Cerebellar cortex (tissue), 1 donor: Measurements from ENCODE around the gene LEO1.

Experiments used
- DNase-seq: peaks from one replicate; pipeline ENCODE4 v3.0.0-alpha.2; 2015; ENCODE audit warnings: low spot score

The LEO1 gene

DNA sequence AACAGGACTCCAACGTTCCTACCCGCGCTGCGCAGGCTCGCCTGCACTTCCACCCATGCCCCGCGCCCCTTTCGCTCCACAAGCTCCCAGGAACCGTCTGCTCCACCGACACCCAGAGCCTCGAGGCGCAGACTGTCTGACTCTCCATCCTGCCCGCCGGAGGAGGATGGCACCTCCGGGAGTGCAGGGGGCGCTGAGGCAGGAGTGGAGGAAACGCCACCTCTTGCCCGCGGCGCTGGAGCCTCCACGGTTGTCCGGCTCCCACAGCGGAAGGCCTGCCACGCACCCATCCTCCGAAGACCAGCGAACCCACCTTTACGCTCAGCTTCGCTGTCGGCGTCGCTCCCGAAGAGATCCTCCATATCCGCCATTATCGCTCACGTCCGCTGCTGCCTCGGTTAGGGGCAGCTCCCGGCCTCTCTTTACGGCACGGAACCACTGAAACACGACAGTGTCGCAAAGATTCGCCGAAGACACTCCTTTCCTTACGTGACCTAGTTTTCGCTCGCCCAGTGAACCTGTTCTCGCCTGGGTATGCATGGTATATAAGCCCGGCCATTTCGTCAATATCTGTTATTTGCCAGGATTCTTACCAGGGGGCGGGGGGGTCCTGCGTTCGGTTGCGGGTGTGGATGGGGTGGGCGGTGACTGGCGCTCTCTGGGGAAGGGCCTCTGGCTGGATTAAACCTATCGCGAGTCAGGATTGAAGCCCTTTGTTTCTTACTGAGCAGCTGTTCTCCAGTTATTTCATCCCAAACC is at the start of gene LEO1:
Gene LEO1, minus strand, starts transcription at position 404 of the 759 bp plus-strand sequence. Its CDS starts 33 bp downstream, at position 371.
- DNase-seq, result peak; percentile 98

DNA sequence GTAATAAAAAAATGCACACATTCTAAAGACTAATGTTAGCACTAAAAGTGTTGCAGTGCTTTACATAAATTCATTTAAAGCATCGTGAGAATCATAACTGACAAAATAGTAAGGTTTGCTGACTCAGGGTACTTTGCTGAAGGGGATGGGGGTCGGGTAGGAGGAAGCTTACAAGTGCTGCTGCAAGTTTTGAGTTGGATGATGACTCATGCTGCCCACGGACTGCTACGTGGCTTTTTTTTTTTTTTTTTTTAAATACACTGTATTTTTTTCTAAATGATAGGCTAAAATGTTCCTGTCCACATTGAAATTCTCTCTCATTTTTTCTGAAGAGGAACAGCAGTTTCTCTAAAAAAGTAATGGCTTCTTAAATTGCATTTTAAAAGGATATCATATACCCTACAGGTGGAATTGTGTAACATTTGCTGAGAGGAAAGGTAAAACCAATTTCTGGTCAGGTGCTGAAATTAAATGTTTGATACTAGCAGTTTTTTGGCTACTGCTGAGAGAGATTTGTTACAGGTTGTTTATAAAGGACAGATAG is 49.6 kb upstream of the LEO1 start:
- DNase-seq, result peak; percentile 23

DNA sequence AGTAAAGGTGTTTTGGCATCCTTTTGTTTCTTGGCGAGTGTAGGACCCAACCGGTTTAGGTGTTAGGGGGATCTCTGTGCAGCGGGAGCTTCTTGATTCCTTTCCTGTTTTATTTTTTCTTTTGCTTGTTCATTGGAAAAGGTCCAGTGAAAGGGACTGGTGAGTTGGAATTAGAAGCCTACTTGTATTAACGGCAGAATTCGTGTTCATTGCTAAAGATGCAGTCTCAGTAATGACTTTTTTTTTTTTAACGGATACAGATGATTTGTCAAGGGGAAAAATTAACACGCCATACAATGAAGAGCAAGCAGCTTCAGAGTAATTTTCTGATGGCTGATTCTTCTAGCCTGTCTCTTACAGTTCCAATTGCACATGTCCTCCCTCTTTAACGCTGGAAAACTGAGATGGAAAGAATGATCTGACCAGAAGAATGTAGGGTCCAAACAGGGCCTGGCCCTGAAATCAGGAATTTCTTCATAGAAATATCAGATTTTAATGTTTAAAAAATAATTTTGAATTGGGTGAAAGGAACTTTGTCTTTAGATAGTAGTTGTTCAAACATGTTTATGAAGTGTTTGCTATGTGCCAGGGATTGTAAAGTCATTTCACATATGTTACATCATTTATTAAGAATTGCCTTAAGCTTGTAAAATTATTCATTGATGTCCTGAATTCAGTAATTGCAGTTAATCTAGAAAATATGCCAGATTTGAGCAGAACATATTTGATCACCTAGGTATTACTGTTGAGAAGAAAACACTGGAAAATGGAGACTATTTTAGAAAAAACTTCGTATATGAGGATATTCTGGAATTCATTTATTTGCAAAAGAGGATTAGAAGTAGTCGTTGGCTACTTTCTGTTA is 48.9 kb upstream of the LEO1 start:
- DNase-seq, result peak; percentile 65

DNA sequence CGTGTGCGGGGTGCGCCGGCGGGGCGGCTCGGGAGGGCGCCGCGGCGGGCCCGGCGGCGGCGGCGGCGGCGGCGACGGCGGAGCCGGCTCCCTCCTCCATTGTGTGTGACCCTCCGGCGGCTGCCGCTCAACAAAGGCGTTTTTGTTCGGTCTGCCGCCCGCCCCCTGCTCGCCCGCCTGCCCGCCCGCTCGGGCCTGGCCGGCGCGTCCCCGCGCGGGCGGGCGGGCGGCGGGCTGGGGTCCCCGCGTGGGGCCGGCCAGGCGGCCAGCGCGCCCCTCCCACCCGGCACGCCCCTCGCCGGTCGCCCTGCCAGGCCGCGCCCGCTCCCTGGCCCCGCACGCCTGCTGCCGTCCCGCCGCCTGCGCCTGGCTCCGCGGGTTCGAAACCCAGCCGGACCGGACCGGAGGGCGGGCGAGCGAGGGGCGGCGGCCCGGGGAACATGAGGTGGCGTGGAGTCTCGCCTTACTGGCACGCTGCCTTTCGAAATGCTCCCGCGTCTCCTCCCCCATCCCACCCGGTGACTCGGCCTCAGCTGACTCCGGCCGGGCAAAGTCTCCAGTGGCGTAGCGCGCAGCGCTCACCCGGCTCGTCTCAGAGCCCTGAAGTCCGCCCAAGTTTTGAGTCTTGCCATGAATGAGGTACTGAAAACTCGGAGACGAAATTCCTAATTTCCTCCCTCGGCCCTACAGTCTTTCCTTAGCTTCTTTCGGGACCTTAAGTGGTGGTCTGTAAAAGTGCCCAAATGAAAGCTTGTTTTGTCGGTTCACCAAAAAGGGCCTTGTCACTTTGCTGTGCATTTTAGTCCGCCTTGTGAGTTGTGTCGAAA is 48.0 kb upstream of the LEO1 start:
- no peak for DNase-seq

DNA sequence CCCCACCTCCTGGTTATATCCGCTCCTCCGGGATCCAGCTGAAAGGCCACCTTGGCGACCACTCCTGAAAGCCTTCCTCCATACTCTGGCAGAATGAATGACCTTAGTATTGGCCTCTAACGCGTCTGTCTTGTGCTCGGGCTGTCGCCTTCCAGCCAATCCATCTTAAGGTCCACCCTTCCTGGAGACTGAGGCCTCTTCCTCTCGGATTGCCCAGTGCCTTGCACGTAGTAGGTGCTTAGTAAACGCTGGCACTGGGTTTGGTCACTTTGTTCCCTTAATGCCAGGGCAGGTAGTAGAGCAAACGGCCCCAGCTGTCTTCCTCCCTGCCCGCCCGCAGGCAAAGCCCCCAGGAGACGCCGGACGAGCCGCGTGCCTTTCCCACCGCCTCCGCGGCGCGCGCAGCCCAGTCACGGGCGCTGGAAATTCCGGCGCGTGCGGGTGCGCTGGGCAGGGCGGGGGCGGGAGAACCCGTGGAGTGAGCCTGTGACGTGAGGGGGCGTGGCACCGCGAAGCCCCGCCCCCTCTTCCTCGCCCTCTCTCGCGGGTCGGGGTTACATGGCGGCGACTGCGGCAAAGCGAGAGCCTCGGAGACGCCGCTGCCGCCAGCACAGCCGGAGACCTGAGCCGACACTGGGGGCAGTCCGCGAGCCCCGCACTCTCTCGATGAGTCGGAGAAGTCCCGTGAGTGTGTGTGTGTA is 47.3 kb upstream of the LEO1 start, which contains the start of gene MAPK6:
Gene MAPK6, plus strand, starts transcription at position 527 of the 701 bp plus-strand sequence. CDS start 27,242 bp downstream, outside the sequence.
- peak; percentile 88 for DNase-seq

DNA sequence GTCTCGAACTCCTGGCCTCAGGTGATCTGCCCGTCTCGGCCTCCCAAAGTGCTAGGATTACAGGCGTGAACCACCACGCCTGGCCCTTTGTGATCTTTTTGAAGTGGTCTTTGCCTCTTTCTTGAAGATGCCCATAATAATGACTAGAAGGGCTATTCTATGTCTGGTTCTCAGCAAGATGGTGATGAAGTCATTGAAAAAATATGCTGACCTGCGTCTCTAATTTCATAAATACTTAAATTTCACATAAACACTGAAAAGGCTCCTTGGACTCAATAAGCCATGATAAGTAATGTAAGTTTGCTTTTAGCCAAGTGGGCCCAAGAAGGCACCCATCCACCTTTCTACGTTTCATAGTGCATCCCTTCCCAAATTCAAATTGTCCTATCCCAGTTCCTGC is 46.7 kb upstream of the LEO1 start:
- no peak for DNase-seq

DNA sequence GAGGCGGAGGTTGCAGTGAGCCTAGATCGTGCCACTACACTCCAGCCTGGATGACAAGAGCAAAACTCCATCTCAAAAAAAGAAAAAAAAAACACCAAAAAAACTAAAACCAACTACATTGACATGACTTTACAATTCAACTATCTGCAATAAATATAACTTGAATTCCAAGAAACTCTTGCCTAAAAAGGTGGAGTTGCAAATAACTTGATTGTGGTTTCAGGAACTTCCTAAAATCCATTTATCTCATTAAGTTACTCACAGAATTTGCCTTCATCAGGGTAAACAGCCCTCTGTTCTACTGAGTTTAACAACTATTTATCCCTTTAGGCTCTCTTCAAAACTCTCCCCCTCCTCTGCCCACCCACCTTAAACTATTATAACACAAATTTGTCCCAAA is 44.7 kb upstream of the LEO1 start:
- no peak for DNase-seq

DNA sequence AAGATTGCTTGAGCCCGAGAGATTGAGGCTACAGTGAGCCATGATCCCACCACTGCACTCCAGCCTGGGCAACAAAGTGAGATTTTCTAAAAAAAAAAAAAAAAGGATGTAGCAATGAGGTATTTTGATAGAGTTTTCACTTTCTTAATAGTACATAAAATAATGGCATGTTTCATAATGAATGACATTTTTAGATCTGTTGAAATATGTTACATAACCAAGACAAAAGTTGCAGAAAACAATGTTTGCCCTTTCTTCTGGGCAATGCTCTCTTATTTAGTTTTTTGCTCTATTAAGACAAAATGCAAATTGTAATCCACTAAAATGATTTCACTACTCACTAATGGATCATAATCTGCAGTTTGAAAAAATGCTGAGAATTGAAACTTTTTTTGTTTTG is 43.0 kb upstream of the LEO1 start:
- no peak for DNase-seq

DNA sequence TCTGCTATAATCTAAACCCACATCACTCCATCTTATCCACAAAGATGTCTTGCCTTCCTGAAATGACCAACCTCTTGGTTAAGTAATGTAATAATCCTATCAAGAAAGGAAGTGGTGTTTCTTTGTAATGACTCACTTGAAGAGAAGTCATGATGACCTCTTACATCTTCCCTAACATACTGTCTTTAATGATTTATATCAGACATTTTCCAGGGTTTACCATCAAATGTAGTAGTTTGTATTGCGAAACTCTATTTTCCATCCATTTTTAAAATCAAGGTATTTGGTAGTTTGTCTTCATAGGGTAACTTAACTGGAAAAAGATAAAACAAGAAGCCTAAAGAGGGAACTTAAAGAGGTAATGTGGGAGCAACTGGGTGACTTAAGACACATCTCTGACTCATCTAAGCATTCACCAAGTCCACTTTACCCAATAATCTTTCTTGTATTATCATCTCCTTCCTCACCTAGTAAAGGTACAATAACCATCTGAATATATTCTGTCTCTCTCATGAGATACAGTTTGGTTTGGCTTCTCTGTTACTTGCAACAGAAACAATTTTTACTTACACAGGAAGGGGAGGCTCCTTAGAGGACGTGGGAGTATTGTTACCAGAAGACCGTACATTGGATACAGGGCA is 41.7 kb upstream of the LEO1 start:
- DNase-seq, result no peak

DNA sequence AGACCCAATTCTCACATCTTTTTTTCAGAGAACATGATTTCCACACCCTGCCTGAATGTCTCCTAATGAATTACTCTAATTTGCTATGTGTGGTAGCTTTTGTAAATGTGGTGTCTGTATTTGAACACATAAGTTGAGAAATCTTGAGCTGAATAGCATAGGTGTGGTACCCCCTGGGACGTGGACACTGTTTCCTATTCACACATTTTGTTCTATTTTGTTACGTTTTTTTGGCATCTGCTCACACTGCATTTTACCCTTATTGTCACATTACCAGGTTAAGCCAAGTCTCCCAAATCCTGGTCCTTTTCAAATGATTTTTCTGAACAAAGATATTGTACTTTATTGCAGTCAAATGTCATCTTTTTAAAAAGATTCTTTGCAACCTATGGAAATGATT is 40.6 kb upstream of the LEO1 start:
- no peak for DNase-seq

DNA sequence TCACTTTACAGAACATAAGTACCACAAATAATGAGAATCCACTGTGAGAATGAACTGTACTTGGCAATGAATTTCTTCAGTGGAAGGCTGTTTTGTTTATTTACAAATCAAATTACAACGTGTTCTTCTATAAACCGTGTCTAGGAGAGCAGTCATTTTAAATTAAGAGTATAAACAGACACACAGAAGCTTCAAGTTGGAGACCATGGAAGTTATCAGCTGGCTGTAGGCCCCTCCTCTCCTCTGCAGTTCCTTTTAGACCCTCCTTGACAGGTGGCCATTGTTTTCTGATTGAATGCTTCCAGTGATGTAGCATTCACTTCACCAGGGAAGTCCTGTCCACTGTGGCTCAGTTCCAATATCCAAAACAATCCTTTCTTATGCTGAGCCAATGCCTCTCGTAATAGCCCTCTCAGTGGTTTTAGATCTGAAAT is 40.1 kb upstream of the LEO1 start:
- DNase-seq, result peak; percentile 85

DNA sequence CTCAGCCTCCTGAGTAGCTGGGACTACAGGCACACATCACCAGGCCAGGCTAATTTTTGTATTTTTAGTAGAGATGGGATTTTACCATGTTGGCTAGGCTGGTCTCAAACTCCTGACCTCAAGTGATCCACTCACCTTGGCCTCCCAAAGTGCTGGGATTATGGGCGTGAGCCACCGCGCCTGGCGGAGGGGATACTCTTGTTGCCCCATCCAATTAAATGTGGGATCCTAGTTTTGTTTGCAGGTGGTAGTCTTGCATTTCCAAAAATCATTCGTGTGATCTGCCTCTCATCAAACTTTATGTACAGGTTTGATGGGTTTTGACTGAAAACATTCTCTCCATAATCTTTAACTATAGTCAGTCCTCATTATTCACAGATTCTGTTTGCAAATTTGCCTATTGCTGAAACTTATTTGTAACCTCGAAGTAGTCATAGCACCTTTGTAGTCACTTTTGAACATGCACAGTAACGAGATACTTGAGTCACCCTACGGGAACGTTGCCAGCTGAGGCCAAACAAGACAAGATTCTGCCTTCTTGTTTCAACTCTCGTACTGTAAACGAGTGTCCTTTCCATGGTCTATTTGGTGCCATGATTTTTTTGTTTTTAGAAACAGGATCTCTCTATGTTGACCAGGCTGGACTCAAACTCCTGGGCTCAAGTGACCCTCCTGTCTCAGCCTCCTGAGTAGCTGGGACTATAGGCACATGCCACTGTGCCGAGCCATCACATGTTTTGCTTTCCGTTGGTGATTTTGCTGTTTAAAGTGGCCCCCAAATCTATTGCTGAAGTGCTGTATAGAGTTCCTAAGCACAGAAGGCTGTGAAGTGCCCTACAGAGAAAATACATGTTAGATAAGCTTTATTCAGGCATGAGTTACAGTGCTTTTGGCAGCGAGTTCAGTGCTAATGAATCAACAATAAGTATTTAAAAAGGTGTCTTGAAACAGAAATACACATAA is 39.3 kb upstream of the LEO1 start:
- DNase-seq, result no peak

DNA sequence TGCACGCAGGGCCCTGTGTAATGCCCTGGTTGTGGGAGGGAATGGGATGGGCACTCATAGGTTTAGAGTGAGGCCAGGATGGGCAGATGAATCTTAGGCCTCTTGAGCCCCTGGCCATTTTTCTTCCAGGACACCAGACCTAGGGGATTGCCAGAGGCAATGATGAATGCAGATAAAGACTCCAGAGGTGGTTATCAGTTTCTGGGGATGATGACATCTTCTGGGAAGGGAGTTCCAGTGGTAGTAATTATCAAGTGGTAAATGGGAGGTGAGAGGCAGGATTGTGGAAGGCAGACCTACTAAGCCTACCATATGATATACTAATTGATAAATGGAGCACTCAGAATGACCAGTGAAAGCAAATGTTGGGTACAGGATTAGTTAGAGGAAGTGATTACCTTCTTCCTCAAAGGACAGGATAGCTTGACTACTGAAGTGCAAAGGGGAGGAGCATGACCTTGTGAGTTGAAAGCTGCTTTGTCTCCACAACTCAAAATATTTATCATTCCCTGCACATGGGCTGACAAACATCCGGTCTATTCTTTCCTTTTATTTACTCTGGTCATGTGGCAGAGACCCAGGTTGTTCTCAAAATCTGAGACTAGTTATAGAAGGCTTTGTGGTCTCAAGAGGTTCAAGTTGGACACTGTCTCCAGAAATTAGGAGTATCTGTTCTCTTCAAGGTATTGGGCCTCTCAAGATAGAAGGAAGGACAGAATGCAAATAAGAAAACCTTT is 37.3 kb upstream of the LEO1 start:
- DNase-seq, result no peak

DNA sequence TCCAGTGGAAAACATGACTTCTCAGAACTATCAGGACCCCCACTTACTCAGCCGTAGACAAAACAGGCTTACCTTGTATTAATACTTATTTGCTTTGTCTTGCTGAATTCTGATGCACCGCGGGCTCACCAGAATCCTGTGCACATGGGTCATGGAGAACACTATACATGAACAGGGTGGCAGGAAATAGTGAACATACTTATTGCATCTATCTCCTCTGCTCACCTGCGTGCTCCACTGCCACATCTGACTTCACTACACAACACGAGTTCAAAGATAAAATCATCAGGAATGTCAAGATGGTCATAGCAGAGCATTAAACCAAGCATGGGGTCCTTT is 36.8 kb upstream of the LEO1 start:
- DNase-seq, result no peak

DNA sequence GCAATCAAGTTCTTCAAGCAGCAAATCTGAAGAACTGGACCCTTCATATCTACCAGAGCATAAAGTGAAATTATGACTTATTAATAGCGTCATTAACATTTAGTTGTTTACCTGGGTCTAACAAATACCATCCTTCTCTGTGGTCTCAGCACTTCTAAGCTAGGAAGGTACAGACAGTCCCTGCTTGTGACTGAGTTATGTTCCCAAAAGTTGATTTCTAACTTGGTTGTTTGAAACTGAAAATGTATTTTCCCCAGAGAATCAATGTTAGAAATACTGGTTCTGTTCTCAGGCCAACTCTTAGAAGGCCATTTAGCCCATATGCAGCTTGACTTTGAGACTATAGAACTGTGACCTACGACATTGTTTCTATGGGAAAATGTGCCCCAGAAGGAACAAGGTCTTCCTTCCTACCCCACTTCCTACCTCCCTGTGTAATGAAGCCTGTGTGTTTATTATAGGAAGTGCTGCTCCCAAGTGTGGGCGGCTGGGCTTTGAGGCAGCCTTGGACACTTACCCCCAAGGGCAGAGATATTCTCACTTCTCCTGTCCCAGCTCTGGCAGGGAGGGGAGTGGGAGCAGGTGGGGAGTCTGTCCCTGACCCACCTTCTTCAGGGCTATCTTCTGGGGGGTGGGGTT is 35.2 kb upstream of the LEO1 start:
- DNase-seq, result no peak

DNA sequence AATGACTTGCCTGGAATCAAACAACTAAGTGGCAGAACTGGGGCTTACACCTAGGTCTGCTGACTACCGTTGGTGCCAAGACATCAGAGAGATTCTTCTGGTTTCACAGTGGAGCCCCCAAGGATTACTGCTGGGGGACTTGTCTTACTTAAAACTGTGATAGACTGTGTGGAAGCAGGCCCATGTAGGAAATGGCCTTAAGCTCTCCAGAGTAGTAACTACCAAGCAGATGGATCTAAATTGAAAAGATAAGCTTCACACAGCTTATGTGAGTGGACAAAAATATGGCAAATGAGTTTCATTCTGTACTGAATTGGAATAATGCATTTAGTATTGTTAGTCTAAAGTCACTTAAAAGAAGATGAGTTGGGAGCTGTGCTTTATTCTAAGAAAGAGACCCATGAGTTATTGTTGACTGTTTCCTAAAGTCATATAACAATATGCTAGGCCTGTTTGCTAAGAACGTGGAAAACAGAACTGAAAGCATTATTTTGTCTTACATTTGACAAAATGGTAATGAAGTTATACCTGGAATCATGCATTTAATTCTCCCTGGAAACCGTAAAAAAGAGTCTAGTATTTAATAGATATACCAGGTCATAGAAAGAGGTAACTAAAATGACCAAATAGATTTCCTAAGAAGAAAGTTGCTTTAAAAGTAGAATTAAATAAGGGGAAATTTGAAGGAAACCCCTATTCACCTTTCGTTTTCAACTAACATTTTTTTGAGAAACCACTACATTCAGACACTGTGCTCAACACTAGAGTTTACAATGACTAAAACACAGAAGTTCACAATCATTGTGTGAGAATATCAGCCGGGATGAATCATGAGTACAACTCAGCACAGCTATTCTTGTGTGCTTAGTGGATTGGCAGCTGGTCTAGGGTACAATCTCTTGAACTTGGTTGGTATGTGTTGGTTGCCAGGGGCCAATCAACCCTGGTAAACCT is 34.4 kb upstream of the LEO1 start:
- DNase-seq, result no peak

DNA sequence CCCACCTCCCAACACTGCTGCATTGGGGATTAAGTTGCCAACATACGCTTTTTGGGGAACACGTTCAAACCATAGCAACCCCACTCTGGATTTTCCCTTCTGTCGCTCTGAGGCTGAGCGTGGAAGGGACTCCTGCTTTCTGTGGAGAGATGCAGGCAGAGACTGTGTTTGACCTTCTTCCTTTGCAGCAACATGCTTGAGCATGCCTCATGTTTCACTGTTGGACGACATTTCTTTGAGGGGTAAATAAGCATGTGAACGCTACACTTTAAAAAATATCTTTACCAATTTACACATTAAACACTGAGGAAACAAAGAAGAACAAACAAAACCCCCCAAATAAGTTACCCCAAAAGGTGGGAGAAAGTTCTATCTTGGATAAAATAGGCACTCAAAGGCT is 33.2 kb upstream of the LEO1 start:
- no peak for DNase-seq
